Measurements from ENCODE around the gene FGG. TPM values are rescaled to one million over a fixed set of nuclear protein-coding genes. Genes with fewer than 3 reads are reported as not detected.

The FGG gene
- total and polyA plus RNA-seq, 2 of the 13 experiments (the other 11 are each of a cell fraction or from before 2014, with no cell fraction given): 1,037 to 2,423 TPM

DNA sequence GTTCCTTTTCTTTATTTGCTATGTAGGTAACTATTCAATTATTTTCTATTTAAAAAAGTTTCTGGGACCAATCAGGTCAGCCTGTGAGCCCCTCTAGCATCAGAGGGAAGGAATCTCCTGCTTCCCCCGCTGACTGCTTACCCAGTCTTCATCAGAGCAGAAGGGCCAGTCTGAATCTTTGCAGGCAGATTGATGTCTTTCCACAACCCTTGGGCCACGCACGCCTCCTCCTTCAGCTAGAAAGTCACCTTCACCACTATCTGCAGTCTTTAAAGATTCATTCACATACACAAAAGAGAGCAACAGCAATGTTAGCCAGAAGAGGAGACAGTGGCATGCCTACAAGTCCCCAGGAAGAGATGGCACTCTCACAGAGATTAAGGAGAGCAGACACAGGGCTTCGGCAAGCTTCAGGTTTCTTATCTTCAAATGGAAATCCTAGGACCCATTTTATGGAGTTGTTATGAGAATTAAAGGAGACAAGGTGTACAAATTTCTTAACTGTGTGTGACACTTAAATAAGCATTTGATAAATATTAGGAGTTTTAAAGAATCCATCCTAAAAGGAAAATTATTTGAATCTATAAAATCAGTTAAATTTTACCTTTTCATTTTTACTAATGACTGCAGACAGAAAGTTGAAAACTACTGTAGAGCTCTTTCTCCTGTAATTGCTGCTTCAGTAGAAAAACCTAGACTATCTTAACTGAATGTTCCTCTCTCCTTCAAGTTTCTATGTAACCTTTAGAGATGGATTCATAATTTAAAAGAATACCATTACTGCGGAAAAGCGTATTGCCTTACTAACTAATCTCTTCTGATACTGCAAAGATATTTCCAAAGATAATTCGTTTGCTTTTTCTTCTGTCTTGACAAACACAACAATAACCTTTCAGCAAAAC, 22.9 kb downstream of the FGG start (continued):
- TF ChIP-seq NCOA1 (CRISPR knock-in tag; IDR thresholded peaks at IDR 0.05): no peak
- TF ChIP-seq ATF5 (CRISPR knock-in tag; IDR thresholded peaks at IDR 0.05; ENCODE audit: low read depth): 0 out of 2 replicates have a peak, but pooled peaks have one; percentile 32
- TF ChIP-seq BRD4 (CRISPR knock-in tag; IDR thresholded peaks at IDR 0.05): no peak
- no peak for TF ChIP-seq ZNF260 (CRISPR knock-in tag; IDR thresholded peaks at IDR 0.05; ENCODE audit: borderline replicate concordance, low read depth)
- no peak for TF ChIP-seq ZNF431 (CRISPR knock-in tag; IDR thresholded peaks at IDR 0.05; ENCODE audit: borderline replicate concordance, low read depth)
- no peak for TF ChIP-seq ZNF562 (CRISPR knock-in tag; IDR thresholded peaks at IDR 0.05; ENCODE audit: borderline replicate concordance)
- TF ChIP-seq AGO2 (optimal IDR thresholded peaks at IDR 0.05; ENCODE audit: low read depth, low read length): peak; percentile 83
- no peak for TF ChIP-seq ZNF430 (CRISPR knock-in tag; IDR thresholded peaks at IDR 0.05)
- peak; percentile 23; the same call in 1 of the 2 replicates for TF ChIP-seq TAF1 (CRISPR knock-in tag; IDR thresholded peaks at IDR 0.05)
- TF ChIP-seq, protein P1, sequence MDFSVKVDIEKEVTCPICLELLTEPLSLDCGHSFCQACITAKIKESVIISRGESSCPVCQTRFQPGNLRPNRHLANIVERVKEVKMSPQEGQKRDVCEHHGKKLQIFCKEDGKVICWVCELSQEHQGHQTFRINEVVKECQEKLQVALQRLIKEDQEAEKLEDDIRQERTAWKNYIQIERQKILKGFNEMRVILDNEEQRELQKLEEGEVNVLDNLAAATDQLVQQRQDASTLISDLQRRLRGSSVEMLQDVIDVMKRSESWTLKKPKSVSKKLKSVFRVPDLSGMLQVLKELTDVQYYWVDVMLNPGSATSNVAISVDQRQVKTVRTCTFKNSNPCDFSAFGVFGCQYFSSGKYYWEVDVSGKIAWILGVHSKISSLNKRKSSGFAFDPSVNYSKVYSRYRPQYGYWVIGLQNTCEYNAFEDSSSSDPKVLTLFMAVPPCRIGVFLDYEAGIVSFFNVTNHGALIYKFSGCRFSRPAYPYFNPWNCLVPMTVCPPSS (IDR thresholded peaks at IDR 0.05): no peak
- TF ChIP-seq ZNF33B (CRISPR knock-in tag; IDR thresholded peaks at IDR 0.05): no peak
- TF ChIP-seq PHF8 (CRISPR knock-in tag; IDR thresholded peaks at IDR 0.05): peak; percentile 18; the same call in 1 of the 2 replicates
- TF ChIP-seq, protein P2, sequence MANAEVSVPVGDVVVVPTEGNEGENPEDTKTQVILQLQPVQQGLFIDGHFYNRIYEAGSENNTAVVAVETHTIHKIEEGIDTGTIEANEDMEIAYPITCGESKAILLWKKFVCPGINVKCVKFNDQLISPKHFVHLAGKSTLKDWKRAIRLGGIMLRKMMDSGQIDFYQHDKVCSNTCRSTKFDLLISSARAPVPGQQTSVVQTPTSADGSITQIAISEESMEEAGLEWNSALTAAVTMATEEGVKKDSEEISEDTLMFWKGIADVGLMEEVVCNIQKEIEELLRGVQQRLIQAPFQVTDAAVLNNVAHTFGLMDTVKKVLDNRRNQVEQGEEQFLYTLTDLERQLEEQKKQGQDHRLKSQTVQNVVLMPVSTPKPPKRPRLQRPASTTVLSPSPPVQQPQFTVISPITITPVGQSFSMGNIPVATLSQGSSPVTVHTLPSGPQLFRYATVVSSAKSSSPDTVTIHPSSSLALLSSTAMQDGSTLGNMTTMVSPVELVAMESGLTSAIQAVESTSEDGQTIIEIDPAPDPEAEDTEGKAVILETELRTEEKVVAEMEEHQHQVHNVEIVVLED (CRISPR knock-in tag; IDR thresholded peaks at IDR 0.05; ENCODE audit: borderline replicate concordance): 0 out of 2 replicates have a peak, but pooled peaks have one; percentile 27
- TF ChIP-seq ZNF350 (CRISPR knock-in tag; IDR thresholded peaks at IDR 0.05; ENCODE audit: borderline replicate concordance, low read depth): no peak
- peak; percentile 56; the same call in 1 of the 2 replicates for TF ChIP-seq ZC3H13 (CRISPR knock-in tag; IDR thresholded peaks at IDR 0.05)
- TF ChIP-seq CCDC6 (CRISPR knock-in tag; IDR thresholded peaks at IDR 0.05): peak; percentile 32; the same call in 1 of the 2 replicates
- TF ChIP-seq ZBTB44 (CRISPR knock-in tag; IDR thresholded peaks at IDR 0.05): no peak
- TF ChIP-seq SALL1 (CRISPR knock-in tag; IDR thresholded peaks at IDR 0.05): peak; percentile 41; the same call in 1 of the 2 replicates
- peak; percentile 89 for TF ChIP-seq RBM22 (optimal IDR thresholded peaks at IDR 0.05; ENCODE audit: low read length)
- 0 out of 2 replicates have a peak, but pooled peaks have one; percentile 44 for TF ChIP-seq ZSCAN29 (CRISPR knock-in tag; conservative IDR thresholded peaks at IDR 0.05)
- no peak for TF ChIP-seq ZNF749 (CRISPR knock-in tag; IDR thresholded peaks at IDR 0.05; ENCODE audit: borderline replicate concordance)
- TF ChIP-seq ZSCAN20 (CRISPR knock-in tag; IDR thresholded peaks at IDR 0.05; ENCODE audit: borderline replicate concordance): no peak
- no peak for TF ChIP-seq ZSCAN21 (CRISPR knock-in tag; IDR thresholded peaks at IDR 0.05; ENCODE audit: borderline replicate concordance)
- TF ChIP-seq ZNF761 (CRISPR knock-in tag; conservative IDR thresholded peaks at IDR 0.05): 0 out of 2 replicates have a peak, but pooled peaks have one; percentile 52

All from HepG2 (cell line).